ENCODE data around the gene PBX1.

Gene PBX1

DNA sequence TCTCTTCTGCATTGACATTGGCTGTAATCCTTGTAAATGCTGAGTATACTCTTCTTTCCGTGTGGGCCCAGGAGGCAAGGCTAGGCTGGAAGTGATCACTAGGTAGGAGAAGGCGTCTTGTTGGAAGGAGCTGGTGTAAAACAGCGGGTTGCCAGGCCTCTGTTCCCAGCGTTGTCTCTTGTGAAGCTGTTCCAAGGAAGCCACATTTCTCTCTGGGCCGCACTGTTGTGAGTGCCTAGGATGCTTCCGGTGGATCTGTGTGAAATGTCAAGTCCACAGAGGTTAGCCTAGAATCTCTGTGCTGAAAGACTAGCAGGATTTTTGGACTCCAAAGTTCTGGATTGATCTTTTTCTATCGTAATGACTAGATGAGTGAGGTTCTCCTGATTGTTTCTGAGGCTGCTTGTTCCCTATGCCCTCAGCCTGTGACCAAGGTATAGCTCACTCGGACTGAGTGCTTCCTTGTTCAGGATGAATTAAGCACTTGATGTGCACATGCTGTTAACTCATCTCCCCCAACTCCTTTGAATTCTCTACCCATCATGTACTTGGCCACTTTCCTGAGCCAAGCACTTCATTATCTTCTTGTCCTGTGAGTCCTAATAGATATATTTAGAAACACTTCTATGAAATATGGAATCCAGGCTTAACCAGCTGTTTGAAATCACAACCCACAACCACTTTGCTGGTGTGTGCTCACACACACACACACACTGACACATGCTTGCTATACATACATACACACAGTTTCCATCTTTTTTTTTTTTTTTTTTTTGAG is 63.3 kb downstream of the PBX1 start:
- DNase-seq, result no peak

DNA sequence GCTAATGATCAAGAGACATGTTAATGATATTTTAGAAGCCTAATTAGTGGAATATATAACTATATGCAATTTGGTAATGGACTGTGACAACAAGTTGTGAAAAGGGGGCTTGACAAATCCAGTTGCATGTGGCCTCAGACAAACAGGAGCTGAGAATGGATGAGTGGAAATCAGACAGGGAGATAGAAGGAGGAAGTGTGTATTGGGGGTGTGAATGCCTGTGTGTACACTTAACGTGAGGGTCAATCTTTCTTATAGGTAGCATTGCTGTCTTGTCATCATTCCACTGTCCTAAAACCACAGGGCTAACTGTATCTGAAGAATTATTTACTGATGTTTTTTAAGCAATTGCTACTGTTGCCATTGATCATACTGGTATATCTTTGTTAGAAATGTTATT is 64.8 kb downstream of the PBX1 start:
- DNase-seq, result no peak

GRCh38 chr1:164624400-164624799 is 65.4 kb downstream of the PBX1 start:
- no peak for DNase-seq

DNA sequence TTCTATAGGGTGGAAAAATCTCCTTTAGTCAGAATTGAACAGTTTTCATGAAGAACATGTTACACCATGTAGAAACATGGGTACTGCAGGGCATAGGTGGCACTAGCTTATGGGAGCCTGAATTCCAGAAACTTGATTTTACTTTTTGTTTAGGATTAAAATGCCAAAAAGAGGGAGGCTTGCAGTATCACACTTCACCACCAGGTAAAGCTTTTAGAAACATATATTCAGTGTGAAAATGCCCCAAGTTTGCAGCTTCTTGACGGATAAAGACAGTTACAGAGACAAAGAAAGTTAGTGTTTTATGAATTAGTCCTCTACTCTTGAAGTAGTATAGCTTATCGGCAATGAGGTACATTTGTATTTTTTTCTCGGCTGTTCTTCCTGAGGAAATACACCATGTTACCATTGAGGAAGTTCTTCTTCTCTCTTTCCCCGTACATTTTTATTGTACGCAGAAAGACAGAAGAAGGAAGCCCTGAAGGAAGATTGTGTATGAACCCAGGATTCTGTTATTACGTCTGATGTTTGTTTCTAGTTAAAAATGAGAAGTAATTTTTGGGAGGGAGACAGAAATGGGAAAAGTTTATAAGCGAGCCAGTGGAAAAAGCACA is 66.1 kb downstream of the PBX1 start:
- DNase-seq, result no peak

DNA sequence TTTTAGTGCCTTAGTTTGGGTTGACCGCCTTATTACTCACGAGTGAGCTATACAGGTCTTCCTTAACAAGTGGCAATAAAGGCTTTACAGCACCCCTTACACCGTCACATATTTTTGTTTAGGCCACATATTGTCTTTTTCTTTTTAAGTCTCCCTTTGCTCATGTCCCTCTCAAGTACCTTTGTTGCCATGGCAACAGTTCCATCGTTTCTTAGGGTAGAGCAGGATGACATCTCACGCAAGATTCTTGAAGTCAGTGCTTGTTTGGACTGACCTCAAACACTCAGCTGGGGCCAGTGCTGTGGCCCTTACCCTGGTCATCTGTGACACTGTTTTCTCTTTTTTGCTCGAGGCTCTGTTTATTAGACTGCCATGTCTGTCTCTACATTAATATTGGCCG is 69.8 kb downstream of the PBX1 start:
- no peak for DNase-seq

GRCh38 chr1:164629971-164630370 is 71.0 kb downstream of the PBX1 start:
- DNase-seq, result no peak

GRCh38 chr1:164630626-164631396 is 71.8 kb downstream of the PBX1 start:
- DNase-seq, result no peak

- DNase-seq, result no peak
Measured at GRCh38 chr1:164631751-164632150, 72.8 kb downstream of the PBX1 start.

GRCh38 chr1:164633997-164634396 is 75.0 kb downstream of the PBX1 start:
- no peak for DNase-seq

- peak; percentile 63 for DNase-seq
Measured at GRCh38 chr1:164635059-164635802, 76.2 kb downstream of the PBX1 start.

DNA sequence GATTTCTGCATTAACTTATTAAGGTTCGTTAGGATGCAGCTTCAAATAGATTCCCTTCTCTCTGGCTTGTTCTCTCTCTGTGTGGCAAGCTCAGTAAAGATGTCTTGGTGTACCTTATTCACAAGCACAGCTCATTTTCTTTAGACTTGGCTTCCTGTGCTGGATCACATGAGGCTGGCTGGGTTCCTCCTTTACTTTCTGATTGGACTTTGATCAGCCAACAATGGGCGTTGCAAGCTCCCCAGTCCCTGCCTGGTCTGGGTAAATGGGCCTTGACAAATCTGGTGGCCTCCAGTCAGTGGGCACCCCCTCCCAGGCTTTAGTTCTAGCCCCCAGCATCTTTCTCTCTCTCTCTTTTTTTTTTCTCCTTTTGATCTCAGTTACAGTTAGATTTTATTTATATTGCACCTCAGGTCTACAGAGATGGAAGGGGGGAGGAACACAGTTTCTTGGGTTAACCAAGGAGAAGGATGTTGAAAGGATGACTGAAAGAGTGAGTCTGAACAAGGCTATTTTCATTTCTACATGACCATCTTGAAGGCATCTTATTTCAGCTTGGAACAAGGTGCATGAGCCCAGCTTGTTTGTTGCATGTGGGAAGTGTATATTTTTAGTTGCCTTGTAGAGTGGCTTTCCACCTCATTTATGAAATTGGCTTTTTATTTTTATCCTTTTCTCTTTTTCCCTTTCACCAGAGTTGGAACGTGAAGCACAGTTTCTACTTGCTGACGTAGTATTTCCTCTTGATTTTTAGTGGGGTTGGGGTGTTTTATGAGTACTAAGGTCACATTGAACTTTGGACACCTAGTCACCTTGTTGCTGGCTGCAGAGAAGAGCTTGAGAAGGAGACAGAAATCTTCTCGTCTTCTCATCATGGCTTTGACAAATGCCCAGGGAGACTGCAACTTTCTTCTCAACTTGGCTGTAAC is 77.1 kb downstream of the PBX1 start:
- no peak for DNase-seq

GRCh38 chr1:164636757-164637156 is 77.8 kb downstream of the PBX1 start:
- DNase-seq, result no peak

- peak; percentile 89 for DNase-seq
Measured at GRCh38 chr1:164637461-164638375, 78.7 kb downstream of the PBX1 start.

- peak; percentile 84 for DNase-seq
Measured at GRCh38 chr1:164638492-164639202, 79.7 kb downstream of the PBX1 start.

DNA sequence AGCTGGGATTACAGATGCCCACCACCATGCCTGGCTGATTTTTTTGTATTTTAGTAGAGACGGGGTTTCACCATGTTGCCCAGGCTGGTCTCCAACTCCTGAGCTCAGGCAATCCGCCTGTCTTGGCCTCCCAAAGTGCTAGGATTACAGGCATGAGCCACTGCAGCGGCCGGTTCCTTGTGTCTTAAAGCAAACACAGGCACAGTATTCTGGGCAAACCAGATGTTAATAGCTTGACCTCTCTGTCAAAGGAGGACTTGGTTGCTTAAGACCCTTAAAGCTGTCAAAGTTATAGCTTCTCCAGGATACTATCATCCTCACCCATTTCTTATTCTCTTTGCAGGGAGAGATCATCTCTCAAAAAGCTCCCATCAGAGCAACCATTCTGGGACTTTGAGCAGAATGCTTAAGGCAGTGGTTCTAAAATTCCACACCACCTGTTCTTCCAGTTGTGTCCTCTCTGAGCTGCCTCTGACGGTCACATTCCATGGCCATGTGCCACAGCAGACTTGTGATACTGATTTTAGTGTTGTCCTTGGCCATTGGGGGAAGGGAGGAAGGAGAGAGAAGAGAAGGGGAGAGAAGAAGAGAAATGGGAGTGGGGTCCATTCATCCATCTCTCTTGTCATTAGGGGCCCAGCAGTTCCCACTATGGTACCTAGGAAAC is 81.8 kb downstream of the PBX1 start:
- no peak for DNase-seq

DNA sequence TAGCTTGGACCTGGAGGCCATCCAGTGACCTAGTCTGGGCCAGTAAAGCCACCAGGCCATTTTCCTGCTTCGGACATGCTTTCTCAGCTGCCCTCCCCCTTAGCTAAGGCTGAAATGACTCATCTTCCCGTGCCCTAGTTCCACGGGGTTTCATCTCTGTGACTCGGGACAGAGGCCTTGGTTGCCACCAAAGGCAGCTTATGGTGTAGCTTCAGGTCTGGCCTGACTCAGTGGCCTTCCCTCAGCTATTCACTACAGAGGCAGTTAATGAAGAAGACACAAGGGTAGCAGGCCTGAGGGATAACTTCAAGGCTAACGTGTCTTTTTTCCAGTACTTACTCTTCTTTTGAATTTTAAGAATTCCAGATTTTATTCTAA is 82.4 kb downstream of the PBX1 start:
- DNase-seq, result no peak

- DNase-seq, result no peak
Measured at GRCh38 chr1:164643018-164643417, 84.0 kb downstream of the PBX1 start.

- no peak for DNase-seq
Measured at GRCh38 chr1:164644268-164644667, 85.3 kb downstream of the PBX1 start.

DNA sequence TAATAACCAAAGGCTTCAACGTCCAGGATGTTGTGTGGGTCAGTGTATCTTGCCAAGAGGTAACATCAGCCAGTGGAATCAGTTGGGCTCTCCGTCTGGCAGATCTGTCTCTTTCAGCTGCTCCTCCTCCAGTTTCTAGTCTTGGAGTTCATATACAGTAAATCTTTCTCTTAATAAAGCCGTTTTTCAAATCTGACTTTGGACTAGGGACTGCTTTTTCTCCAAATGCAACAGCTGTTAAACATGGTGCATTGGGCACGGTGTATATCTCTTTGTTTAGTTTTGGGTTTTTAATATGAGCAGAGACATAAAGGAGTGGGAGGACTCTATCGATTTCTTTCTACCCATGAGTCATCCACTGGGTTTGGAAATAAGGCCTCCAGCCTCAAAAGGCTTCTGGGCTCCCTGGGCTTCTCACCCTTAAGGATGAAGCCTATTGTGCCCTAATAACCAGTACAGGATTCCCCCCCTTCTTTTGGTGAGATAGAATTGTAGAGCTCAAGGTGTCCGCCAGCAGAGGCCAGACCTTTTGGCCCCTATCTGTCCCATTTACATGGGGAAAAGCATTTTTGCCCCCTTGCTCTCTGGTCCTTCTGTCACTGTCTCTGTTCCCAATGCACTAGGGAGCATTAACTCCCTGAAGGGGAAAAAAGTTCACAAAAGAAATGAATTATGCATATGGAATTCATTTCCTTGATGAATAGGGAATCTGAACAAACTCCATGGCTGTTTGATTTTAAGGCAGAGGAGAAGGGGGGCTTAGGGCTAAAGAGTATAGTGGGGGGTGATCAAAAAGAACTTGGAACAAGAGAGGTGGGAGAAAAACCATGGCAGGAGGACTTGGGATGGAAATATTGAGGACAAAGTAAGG is 86.0 kb downstream of the PBX1 start:
- DNase-seq, result peak; percentile 56
